Measurements from ENCODE around the gene ADORA1.

- TF ChIP-seq POLR2AphosphoS5 (IDR thresholded peaks at IDR 0.05; ENCODE audit: low read depth, low read length) (no peak), TAF1 (IDR thresholded peaks at IDR 0.05; ENCODE audit: borderline replicate concordance, insufficient read depth, low read length) (no peak), REST (IDR thresholded peaks at IDR 0.05; ENCODE audit: insufficient read depth in 1 of 2, low read depth in 2 of 2, low read length in 2 of 2) (no peak)
Measured at GRCh38 chr1:203182387-203182953, 54.9 kb downstream of the ADORA1 start.

Measured in PFSK-1 (cell line).